T47D (cell line): Measurements from ENCODE around the gene GID8.
A peak's percentile ranks its signal among the peaks of the same experiment; 100 is the strongest.

Experiments
- DNase-seq, 2 experiments: peaks; one replicate each; pipeline versions ENCODE4 v3.0.0 to v3.0.0-alpha.2; 2011 to 2012; ENCODE audit warnings: low read depth in 1 of 2, low spot score in 1 of 2
- JUND ChIP-seq: IDR thresholded peaks from 2 replicates; pipeline ENCODE4 v1.6.1; 2012; ENCODE audit warnings: low read depth
- in situ Hi-C: cut with HindIII; loops from 2 replicates; pipeline ENCODE4 v1.10.0; 2016; ENCODE audit warnings: low sequenced_read_pairs, low pct_unique_long_range_greater_than_20kb

GID8 gene

DNA sequence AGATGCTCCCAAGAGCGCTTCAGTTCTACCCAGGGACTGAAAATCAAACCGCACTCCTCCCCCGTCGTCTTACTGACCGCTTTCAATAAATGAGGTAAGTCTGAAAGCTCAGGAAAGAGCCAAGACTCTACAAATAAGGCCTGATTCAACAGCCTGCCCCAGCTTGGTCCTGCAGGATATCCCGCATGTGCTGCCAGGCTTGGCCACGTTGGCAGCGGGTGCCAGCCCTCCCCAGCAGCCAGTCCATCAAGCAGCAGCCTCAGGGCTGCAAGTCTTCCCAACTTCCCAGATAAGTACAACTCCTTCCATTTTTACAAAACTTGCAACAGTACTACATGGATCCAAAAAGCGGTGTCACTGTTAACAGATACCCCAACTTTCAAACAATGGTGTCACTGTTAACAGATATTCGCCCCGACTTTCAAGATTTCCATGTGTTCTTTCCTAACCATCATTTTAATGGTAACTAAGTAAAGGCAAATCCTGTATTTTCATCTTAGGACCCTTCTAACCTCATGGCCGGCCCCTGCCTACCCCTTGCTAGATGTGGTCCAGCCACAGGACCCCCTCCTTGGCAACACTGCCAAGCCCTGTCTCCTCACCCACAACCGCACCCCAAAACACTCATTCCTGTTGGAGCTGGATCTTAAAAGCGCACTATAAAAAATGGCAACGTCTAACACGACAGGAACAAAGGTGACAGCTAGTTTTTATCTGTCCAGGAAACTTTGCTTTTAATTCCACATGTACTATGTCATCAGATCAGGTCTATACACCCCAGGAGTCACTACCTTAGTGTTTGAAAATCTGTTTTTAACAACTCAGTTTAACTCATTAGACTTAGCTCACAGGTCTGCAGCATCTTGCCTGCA lies 39.6 kb upstream of the GID8 start:
- in situ Hi-C loops, result no loop called here
- no peak for DNase-seq
- TF ChIP-seq JUND, result no peak

DNA sequence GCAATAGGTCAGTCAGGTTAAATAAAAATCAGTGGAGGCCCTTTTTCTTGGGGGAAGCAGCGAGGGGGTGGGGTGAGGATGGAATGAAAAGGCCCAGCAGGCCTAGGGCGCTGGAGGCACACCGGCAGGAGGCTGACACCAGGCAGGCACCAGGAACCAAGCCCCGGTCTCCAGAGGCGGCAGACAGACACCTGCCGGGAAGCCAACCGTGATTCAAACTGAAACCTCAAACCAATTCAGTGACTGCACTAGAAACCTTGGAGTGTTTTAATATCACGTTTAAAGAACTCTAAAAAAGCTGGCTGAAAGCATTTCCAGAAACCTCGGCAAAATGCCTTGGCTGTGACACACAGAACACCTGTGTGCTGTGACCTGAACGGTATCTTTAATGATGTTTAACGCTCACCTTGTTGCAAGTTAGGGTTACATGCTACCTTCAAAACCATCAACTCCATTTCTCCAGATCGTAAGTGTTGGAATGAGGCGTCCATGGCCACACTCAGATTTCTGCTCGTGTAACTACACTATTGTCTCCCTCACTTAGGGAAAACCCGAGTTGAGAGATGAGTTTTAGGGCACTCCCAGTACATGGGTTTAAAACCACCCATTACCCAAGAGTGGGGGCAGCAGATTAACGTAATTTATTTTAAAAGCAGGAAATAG lies 38.8 kb upstream of the GID8 start:
- in situ Hi-C loops, result no loop called here
- TF ChIP-seq JUND, result no peak
- no peak for DNase-seq

DNA sequence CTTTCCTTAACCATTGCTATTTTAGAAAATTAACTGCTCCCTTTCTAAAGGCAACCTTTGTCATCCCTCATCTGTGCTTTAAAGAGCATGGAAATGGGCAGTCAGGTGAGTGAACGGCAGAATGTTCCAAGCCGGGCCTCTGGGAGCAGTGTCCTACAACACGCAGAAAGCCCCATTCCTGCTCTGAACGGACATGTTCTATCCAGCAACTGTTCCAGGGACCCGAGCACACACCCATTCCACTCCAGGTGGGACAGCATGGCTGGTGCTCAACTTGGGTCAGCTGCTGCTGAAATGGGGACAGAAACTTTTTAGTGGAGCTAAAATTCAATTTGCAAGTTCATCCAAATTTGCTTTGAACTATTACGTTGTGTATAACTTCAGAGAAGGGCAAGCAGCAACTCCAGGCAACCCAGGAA lies 38.3 kb upstream of the GID8 start:
- TF ChIP-seq JUND, result no peak
- DNase-seq, result peak in 1 of 2 experiments; percentile 41
- in situ Hi-C loops, result no loop called here

DNA sequence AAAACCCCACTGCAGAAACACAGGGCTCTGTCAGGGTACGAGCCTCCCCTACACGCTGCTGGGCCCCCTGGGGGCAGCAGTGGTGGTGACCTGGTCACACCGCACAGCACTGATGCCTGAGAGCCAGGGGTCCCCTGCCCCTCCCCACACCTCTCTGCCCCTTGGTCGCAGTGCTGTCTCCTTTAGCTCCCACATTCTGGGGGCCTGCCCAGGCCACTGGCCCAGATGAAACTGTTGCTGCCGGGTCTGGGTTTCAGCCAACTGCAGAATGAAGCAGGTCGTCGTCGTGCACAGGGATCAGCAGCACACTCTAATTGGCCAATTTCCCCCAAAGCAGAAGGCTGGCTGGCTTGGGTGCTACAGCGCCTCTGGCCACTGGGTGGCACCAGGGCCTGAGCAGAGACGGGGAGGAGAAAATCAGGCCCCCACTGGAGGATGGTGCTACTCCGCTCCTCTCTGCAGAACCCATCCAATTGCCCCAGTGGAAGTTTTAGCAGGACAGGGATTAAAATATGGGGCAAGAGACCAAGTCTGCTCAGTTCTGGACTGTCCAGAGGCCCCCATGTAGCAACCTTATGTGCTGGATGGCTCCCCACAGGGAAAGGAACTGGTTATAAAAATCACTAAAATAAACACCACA lies 37.8 kb upstream of the GID8 start:
- DNase-seq, result peak; percentile 84 to 94
- TF ChIP-seq JUND, result peak; percentile 20; the same call in 1 of the 2 replicates
- in situ Hi-C loops, result no loop called here

DNA sequence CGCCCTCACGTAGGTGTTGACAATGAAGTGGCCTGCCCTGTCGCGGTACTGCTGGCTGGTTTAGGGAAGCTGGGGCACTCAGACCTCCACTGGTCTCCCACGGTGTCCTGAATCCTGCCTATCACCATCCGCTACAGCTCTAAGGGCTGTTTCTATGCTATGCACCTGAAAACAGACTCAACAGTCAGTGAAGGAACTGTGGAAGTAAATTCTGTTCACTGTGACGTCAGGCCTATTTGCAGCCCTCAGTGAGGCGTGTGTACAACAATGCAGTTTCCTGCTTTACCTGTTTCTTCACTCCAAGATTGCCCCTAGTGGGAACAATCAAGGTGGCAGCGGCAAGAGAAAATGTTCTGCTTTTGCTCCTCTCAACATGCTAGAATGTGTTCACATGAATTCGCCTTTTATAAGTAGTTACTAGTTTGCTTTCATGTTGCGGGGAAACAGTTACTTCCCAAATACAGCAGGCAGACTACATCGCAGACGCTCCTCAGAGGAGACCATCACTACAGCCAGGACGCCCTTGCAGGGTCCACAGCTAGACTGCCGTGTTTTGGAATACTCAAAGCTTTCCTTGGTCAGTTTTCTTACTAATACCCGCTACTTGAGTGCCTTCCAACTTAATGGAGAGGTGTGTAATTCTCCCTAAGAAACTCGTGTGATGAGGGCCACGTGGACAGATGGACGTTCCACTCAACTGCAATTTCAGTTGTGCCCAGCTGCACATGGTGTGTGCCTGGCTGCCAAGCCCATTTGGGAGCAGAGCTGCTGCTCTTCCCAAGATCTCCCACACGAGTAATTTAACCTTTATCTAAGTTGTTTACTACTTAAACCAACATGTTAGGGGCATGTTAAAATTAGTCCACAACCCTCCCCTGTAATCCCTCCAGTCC lies 37.0 kb upstream of the GID8 start:
- peak; percentile 93 to 95 for DNase-seq
- in situ Hi-C loops, result no loop called here
- 0 out of 2 replicates have a peak, but pooled peaks have one; percentile 17 for TF ChIP-seq JUND

DNA sequence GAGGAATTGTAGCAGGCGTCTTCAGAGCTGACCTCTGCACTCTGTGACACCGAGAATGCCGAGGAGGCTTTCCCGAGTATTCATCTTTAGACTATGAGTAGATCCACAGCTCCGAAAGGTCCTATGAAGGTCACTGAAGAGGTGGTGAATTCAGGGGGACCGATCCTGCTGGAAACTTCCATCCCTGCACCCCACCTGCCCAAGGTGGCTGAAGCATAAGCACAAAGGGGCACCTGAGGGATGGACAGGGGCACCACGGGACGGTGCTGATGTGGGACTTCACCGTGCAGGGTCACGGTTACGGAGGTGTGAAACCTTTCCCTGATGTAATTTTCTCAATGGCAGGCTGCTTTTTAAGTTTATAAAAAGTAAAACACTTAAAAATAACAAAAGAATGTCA lies 36.1 kb upstream of the GID8 start:
- no peak for TF ChIP-seq JUND
- DNase-seq, result no peak
- in situ Hi-C loops, result no loop called here

DNA sequence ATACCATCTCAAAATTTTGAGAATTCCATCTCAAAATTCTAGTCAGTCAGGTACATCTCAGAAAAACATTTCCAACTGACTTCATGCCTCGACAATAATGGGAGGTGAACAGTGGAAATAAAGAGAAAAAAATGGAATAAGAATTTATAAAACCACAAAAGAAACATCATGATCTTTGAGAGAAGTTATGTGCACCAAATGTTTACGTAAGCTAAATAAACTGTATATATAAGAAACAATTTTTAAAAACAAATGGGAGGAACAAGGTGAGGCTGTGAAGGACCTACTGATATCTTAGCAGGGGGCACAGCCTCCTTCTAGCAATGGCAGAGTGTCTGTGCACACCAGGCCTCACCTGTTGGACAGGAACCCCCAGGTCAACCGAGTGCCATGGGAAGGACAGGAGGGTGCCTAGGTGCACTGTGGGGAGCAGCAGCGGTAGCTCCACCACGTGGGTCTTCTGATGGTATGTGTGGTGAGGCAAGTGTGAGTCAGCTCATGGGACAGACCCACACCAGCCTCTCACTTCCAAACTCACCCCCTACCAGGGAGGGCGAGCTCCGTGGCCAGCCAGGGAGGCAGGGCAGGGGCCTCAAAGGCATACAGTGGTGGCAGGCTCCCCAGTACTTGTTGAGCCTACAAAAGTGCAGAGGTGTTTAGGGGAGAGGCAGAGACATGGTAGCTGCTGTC lies 34.9 kb upstream of the GID8 start:
- in situ Hi-C loops, result no loop called here
- TF ChIP-seq JUND, result no peak
- no peak for DNase-seq

DNA sequence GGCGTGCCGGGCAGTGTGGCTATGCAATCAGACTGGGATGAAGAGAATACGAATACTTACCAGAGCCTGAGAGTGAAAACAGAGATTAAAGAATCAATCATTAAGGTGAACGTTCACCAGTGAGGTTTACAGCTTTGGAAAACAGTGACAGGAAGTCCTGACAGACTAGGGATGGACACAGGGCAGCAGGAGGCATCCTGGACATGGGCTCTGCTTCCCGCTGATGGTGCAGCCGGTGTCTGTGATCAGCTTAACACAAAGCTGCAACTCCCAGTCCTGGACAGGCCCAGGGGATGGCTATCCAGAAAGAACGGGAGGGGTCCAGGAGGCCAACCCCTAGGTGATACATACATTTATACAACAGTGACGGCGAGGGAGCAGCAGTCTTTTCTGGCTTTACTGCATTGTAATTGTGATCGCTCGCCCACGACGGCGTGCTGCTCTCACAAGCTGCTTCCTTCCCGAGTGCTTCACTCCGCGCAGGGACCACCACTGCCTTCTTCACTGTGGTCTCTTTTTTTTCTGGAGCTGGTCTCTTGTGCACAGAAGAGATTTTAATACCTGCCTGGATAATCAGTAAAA lies 32.3 kb upstream of the GID8 start:
- no peak for TF ChIP-seq JUND
- DNase-seq, result no peak
- in situ Hi-C loops, result no loop called here

DNA sequence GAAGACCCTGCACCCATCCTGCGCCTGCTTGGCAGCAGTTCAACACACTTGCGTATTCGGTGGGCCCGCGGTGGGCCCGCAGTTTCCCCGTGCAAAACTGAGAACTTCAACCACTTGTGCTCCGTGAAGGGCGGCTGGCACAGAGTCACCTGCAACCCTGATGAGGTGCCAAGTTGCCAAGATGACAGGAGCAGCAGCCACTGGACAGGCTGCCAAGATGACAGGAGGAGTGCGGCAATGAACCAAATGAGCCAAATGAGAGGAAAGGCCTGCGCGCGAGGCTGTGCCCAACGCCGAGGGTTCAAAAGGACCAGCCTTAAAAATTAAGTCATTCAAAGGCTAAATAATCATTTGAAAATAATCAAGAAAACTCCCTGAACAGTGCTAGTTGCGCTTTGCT lies 31.7 kb upstream of the GID8 start:
- in situ Hi-C loops, result no loop called here
- DNase-seq, result no peak
- no peak for TF ChIP-seq JUND

DNA sequence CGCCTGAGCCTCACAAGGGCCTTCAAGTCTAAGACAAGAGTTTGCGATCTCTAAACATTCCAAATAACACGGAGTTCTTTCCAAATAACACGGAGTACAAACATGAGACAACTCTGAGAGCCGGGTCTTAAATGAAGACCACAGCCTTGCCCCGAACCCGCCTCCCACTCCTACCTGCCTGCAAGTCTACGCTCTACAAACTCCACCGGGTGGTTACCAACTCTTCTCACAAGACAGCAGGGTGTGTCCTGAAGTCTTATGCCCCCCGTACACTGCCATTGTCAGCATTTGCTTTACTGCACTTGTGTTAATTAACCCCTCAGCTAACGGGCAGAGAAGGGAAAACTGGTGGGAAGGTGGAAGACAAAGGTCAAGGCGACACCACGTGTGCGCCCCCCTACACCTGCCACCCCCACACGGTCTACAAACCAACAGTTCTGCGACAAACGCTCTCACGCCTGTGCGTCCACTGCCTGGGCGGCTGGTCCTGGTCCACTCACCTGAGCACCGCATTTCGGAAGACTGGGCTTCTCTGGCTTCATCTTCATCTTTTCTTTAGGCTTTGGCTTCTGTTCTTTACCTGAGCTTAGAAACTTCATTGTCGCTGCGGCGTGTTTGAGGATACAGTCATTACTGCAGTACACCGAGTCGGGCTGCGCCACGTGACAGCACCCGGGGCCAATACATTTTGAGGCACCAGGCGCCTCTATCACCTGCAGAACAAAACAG lies 31.1 kb upstream of the GID8 start:
- no peak for DNase-seq

More for the DNA sequence above, 31.1 kb upstream of the GID8 start:
- in situ Hi-C loops, result no loop called here
- no peak for TF ChIP-seq JUND
